PC-9 (cell line): Measurements from ENCODE around the gene POMGNT1.

ENCODE experiments used
- EZH2 ChIP-seq: fragments of 200-600 bp; sonication (generic); IDR thresholded peaks from 2 replicates; pipeline ENCODE4 v1.8.0; 2017; ENCODE audit warnings: antibody characterized with exemption, low read depth
- TF ChIP-seq, protein P1 (sequence below): fragments of 200-600 bp; sonication (generic); conservative IDR thresholded peaks from 2 replicates; pipeline ENCODE4 v1.6.1; 2017; ENCODE audit warnings: mixed run types, antibody characterized with exemption, mild to moderate bottlenecking, moderate library complexity

DNA sequence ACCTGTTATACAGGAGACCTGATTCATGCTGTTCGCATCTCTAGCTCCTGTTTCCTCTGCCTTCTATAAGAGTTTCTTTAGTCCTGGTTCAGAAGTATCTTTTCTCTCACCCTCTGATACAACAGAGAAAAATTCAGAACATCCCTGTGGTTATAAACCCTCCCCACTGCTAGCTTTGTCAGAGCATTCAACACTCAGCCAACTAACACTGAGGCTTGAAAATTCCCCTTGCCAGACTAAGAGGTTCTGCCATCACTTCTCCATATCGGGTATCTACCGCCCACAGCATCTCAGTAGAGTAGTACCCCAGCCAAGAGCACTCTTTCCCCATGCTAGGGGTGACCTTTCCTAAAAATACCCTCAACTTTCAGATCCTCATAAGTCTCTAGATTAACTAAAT lies 46.2 kb downstream of the POMGNT1 start:
- TF ChIP-seq EZH2 = no peak
- TF ChIP-seq, protein P1, sequence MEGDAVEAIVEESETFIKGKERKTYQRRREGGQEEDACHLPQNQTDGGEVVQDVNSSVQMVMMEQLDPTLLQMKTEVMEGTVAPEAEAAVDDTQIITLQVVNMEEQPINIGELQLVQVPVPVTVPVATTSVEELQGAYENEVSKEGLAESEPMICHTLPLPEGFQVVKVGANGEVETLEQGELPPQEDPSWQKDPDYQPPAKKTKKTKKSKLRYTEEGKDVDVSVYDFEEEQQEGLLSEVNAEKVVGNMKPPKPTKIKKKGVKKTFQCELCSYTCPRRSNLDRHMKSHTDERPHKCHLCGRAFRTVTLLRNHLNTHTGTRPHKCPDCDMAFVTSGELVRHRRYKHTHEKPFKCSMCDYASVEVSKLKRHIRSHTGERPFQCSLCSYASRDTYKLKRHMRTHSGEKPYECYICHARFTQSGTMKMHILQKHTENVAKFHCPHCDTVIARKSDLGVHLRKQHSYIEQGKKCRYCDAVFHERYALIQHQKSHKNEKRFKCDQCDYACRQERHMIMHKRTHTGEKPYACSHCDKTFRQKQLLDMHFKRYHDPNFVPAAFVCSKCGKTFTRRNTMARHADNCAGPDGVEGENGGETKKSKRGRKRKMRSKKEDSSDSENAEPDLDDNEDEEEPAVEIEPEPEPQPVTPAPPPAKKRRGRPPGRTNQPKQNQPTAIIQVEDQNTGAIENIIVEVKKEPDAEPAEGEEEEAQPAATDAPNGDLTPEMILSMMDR = no peak
